Ovary (tissue), 3 donors: ENCODE results near the gene AMMECR1.

Experiments used
- CTCF ChIP-seq, 3 donors: fragments of 450-650 bp in 2 of 3; fragments of 200-600 bp in 1 of 3; IDR thresholded peaks; one replicate each; pipeline versions ENCODE4 v1.5.1 to v1.8.0; 2016 to 2022; ENCODE audit warnings: antibody characterized with exemption in 3 of 3, mild to moderate bottlenecking in 1 of 3
- EP300 ChIP-seq: sonication (generic); formaldehyde crosslinking; IDR thresholded peaks from one replicate; pipeline ENCODE4 v1.6.1; 2017; ENCODE audit warnings: antibody characterized with exemption
- POLR2A ChIP-seq: fragments of 450-650 bp; IDR thresholded peaks from one replicate; pipeline ENCODE4 v1.6.1; 2017; ENCODE audit warnings: antibody characterized with exemption, mild to moderate bottlenecking, moderate library complexity
- donor health status: DM: no; HTN: no; CAD: no.

GRCh38 chrX:110175146-110175545 lies 142.7 kb downstream of the AMMECR1 start:
- no peak for TF ChIP-seq CTCF (IDR thresholded peaks at IDR 0.05)
- TF ChIP-seq POLR2A = no peak
- no peak for TF ChIP-seq EP300
